A673 (cell line): ENCODE results near the gene TRMT6. TPM values are rescaled to one million over a fixed set of nuclear protein-coding genes. Genes with fewer than 3 reads are reported as not detected.

Source experiments
- BruUV-seq: library from RNA; stranded (reverse); fragments of 400-500 nt; replicated peaks from 2 replicates; lab custom pipeline; 2021; lab: Mats Ljungman, UMichigan
- CTCF ChIA-PET: fragments of 300-600 bp; sonication (Branson Sonifier 250); formaldehyde crosslinking; loops from one replicate; lab custom pipeline; 2022; ENCODE audit warnings: antibody characterized with exemption; lab: Charles Lee
- POLR2A ChIA-PET: fragments of 300-600 bp; sonication (Branson Sonifier 250); formaldehyde crosslinking; loops from one replicate; lab custom pipeline; 2022; ENCODE audit warnings: antibody characterized with exemption; ENCODE audit not compliant: low non-redundant PET; lab: Charles Lee
- DNase-seq: peaks from one replicate; pipeline ENCODE4 v3.0.0-alpha.2; 2015; ENCODE audit warnings: low spot score
- H3K27ac ChIP-seq: fragments of 200-600 bp; sonication (generic); 2 replicates; pipeline ENCODE4 v1.5.1; 2016; ENCODE audit warnings: mixed run types, low read depth, mild to moderate bottlenecking, mixed read lengths, antibody characterized with exemption, low read length; ENCODE audit not compliant: poor library complexity, severe bottlenecking
- H3K27me3 ChIP-seq: fragments of 200-600 bp; sonication (generic); replicated peaks from 2 replicates; pipeline ENCODE4 v1.6.1; 2017; ENCODE audit warnings: mixed run types, low read depth, mild to moderate bottlenecking, mixed read lengths, antibody characterized with exemption, low read length; ENCODE audit not compliant: insufficient read depth, poor library complexity
- H3K36me3 ChIP-seq: fragments of 200-600 bp; sonication (generic); 2 replicates; pipeline ENCODE4 v1.6.1; 2016; ENCODE audit warnings: mixed run types, mild to moderate bottlenecking, mixed read lengths, antibody characterized with exemption, low read length; ENCODE audit not compliant: insufficient read depth, poor library complexity, severe bottlenecking
- H3K4me1 ChIP-seq: fragments of 200-600 bp; sonication (generic); 2 replicates; pipeline ENCODE4 v1.6.1; 2017; ENCODE audit warnings: mixed run types, mild to moderate bottlenecking, mixed read lengths, antibody characterized with exemption, low read length; ENCODE audit not compliant: insufficient read depth, poor library complexity, severe bottlenecking
- H3K4me3 ChIP-seq: fragments of 200-600 bp; sonication (generic); 2 replicates; pipeline ENCODE4 v1.5.1; 2016; ENCODE audit warnings: low read depth, mixed run types, mild to moderate bottlenecking, mixed read lengths, low read length; ENCODE audit not compliant: poor library complexity, severe bottlenecking
- H3K9me3 ChIP-seq: fragments of 200-600 bp; sonication (generic); 2 replicates; pipeline ENCODE4 v1.6.1; 2016; ENCODE audit warnings: mixed run types, low read depth, mild to moderate bottlenecking, mixed read lengths, antibody characterized with exemption, low read length; ENCODE audit not compliant: poor library complexity, severe bottlenecking
- CTCF ChIP-seq: fragments of 300-800, 200-600 bp; sonication (generic); conservative IDR thresholded peaks from 2 replicates; pipeline ENCODE4 v1.5.1; 2017; ENCODE audit warnings: low read depth, mild to moderate bottlenecking, antibody characterized with exemption, low read length, moderate library complexity, mixed read lengths
- EZH2 ChIP-seq: fragments of 200-600 bp; sonication (generic); IDR thresholded peaks from 2 replicates; pipeline ENCODE4 v1.6.1; 2017; ENCODE audit warnings: borderline replicate concordance, low read depth, mild to moderate bottlenecking, mixed read lengths, antibody characterized with exemption, low read length; ENCODE audit not compliant: poor library complexity, severe bottlenecking
- intact Hi-C: fragments of 100-400 bp; cut with micrococcal nuclease; formaldehyde crosslinking; loops from one replicate; pipeline ENCODE4 v1.10.0; 2022; ENCODE audit not compliant: unreplicated experiment
- total RNA-seq: library from RNA; stranded (reverse); gene quantifications from 2 replicates; pipeline ENCODE4 v1.2.3, GENCODE V29; 2021

Gene TRMT6
- total RNA-seq, 1 experiment from 2014 or later: 41.6 TPM

- Histone ChIP-seq H3K27ac (peak overlapping the region; percentile 85), H3K9me3 (no peaks in the 10 kb centered on the region), H3K27me3 (no peaks in the 10 kb centered on the region), H3K4me1 (peaks cover 15% of the 10 kb centered on the region), H3K4me3 (peak overlapping the region; percentile 74), H3K36me3 (peaks cover 46% of the 10 kb centered on the region)
- BruUV-seq: no TSS peak
- no peak for DNase-seq
- no peak for TF ChIP-seq CTCF
- no peak for TF ChIP-seq EZH2
- ChIA-PET POLR2A (no interaction called here), CTCF (no interaction called here)
- intact Hi-C loops: no loop called here
Observed at GRCh38 chr20:5949943-5950270, 426 bp downstream of the TRMT6 start.

GRCh38 chr20:5947276-5947675 lies 3.1 kb downstream of the TRMT6 start:
- peaks cover 14% of the 10 kb centered on the region for H3K4me1 ChIP-seq
- no peak for DNase-seq
- H3K9me3 ChIP-seq: no peaks in the 10 kb centered on the region
- H3K27ac ChIP-seq: no peak overlapping the region
- CTCF ChIA-PET: no interaction called here
- H3K36me3 ChIP-seq: peaks cover 49% of the 10 kb centered on the region
- BruUV-seq: no TSS peak
- TF ChIP-seq CTCF: no peak
- TF ChIP-seq EZH2: no peak
- POLR2A ChIA-PET: no interaction called here
- intact Hi-C loops: no loop called here
- H3K27me3 ChIP-seq: no peaks in the 10 kb centered on the region
- H3K4me3 ChIP-seq: no peak overlapping the region

GRCh38 chr20:5945963-5946362 lies 4.4 kb downstream of the TRMT6 start:
- BruUV-seq: no TSS peak
- Histone ChIP-seq H3K27me3 (no peaks in the 10 kb centered on the region), H3K36me3 (peaks cover 56% of the 10 kb centered on the region), H3K4me3 (no peak overlapping the region), H3K9me3 (no peaks in the 10 kb centered on the region), H3K27ac (no peak overlapping the region), H3K4me1 (peaks cover 4% of the 10 kb centered on the region)
- no peak for TF ChIP-seq CTCF
- TF ChIP-seq EZH2: no peak
- ChIA-PET POLR2A (no interaction called here), CTCF (no interaction called here)
- peak; percentile 36 for DNase-seq
- intact Hi-C loops: no loop called here
